ENCODE data around the gene RNASE12.

Gene RNASE12

GRCh38 chr14:20617138-20618003, 26.2 kb upstream of the RNASE12 start:
- no peak for TF ChIP-seq EGR1 (IDR thresholded peaks at IDR 0.05)
- no peak for TF ChIP-seq EP300 (IDR thresholded peaks at IDR 0.05; ENCODE audit: borderline replicate concordance)
- no peak for TF ChIP-seq TAF1 (IDR thresholded peaks at IDR 0.05; ENCODE audit: low read depth)
- no peak for TF ChIP-seq NFIC (IDR thresholded peaks at IDR 0.05)

- TF ChIP-seq EP300 (IDR thresholded peaks at IDR 0.05; ENCODE audit: borderline replicate concordance) = no peak
- no peak for TF ChIP-seq EGR1 (IDR thresholded peaks at IDR 0.05)
- no peak for TF ChIP-seq REST (IDR thresholded peaks at IDR 0.05; ENCODE audit: low read depth)
- TF ChIP-seq NFIC (IDR thresholded peaks at IDR 0.05) = no peak
- no peak for TF ChIP-seq TEAD4 (IDR thresholded peaks at IDR 0.05)
- TF ChIP-seq USF1 (IDR thresholded peaks at IDR 0.05) = no peak
- TF ChIP-seq RAD21 (IDR thresholded peaks at IDR 0.05; ENCODE audit: low read depth) = no peak
- no peak for TF ChIP-seq ZBTB7A (IDR thresholded peaks at IDR 0.05; ENCODE audit: low read depth)
- TF ChIP-seq TAF1 (IDR thresholded peaks at IDR 0.05; ENCODE audit: low read depth) = no peak
- TF ChIP-seq TCF12 (IDR thresholded peaks at IDR 0.05; ENCODE audit: low read depth) = no peak
- no peak for TF ChIP-seq CEBPB (IDR thresholded peaks at IDR 0.05)
- no peak for TF ChIP-seq FOXM1 (IDR thresholded peaks at IDR 0.05; ENCODE audit: borderline replicate concordance, low read depth)
- no peak for TF ChIP-seq MAX (IDR thresholded peaks at IDR 0.05)
These were observed 24.8 kb upstream of the RNASE12 start for GRCh38 chr14:20615996-20616395.

GRCh38 chr14:20614038-20614840, 23.1 kb upstream of the RNASE12 start:
- TF ChIP-seq REST (IDR thresholded peaks at IDR 0.05; ENCODE audit: low read depth) = no peak
- peak; percentile 21; the same call in 1 of the 2 replicates for TF ChIP-seq YY1 (IDR thresholded peaks at IDR 0.05; ENCODE audit: low read depth)

- TF ChIP-seq YY1 (IDR thresholded peaks at IDR 0.05; ENCODE audit: low read depth) (peak; percentile 68; the same call in 1 of the 2 replicates), ZBTB7A (IDR thresholded peaks at IDR 0.05; ENCODE audit: low read depth) (peak; percentile 35; the same call in 1 of the 2 replicates), MAX (IDR thresholded peaks at IDR 0.05) (peak; percentile 82), CREB1 (IDR thresholded peaks at IDR 0.05; ENCODE audit: low read depth) (no peak), FOXM1 (IDR thresholded peaks at IDR 0.05; ENCODE audit: borderline replicate concordance, low read depth) (no peak), NFIC (IDR thresholded peaks at IDR 0.05) (peak; percentile 42; the same call in 1 of the 2 replicates), CEBPB (IDR thresholded peaks at IDR 0.05) (peak; percentile 73), TEAD4 (IDR thresholded peaks at IDR 0.05) (peak; percentile 94), TCF12 (IDR thresholded peaks at IDR 0.05; ENCODE audit: low read depth) (peak; percentile 63), EGR1 (IDR thresholded peaks at IDR 0.05) (no peak), USF1 (IDR thresholded peaks at IDR 0.05) (peak; percentile 71), RAD21 (IDR thresholded peaks at IDR 0.05; ENCODE audit: low read depth) (no peak)
These were observed 22.2 kb upstream of the RNASE12 start for GRCh38 chr14:20613094-20614037.

- TF ChIP-seq CEBPB (IDR thresholded peaks at IDR 0.05) = no peak
These were observed 21.2 kb upstream of the RNASE12 start for GRCh38 chr14:20612403-20612802.

Measured in Ishikawa (cell line).